Suprapubic skin (tissue), 4 donors: ENCODE data around the gene CTSL.

Source experiments
- EP300 ChIP-seq: sonication (generic); formaldehyde crosslinking; IDR thresholded peaks from one replicate; pipeline ENCODE4 v1.6.1; 2017; ENCODE audit warnings: antibody characterized with exemption
- POLR2AphosphoS5 ChIP-seq, 3 donors: sonication (generic); formaldehyde crosslinking; IDR thresholded peaks; one replicate each; pipeline ENCODE4 v1.6.1; 2017; ENCODE audit warnings: antibody characterized with exemption in 3 of 3
- TF ChIP-seq, protein P1 (sequence below), 2 donors: fragments of 200-600 bp in 1 of 2; fragments of 450-650 bp in 1 of 2; sonication (generic) in 1 of 2; IDR thresholded peaks; one replicate each; pipeline ENCODE4 v1.5.1; 2016 to 2019; ENCODE audit warnings: antibody characterized with exemption in 2 of 2, mild to moderate bottlenecking in 1 of 2, moderate library complexity in 1 of 2

DNA sequence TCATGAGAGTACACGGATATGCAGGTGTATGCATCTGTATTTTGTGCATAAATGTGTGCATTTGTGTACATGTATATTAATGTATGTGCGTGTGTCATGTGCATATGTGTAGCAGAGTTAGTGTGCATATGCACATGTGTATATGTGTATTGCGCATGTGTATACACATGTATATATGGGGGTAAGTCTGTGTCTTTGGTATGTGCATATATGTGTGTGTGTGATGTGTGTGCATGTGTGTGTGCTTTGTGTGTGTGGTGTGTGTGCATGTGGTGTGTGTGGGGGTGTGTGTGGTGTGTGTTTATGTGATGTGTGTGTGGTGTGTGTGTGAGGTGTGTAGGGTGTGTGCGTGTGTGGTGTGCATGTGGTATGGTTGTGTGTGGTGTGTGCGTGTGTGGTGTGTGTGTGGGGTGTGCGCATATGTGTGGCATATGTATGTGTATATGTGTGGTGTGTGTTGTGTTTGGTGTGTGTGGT lies 13.1 kb upstream of the CTSL start:
- no peak for TF ChIP-seq EP300
- no peak for TF ChIP-seq POLR2AphosphoS5 (IDR thresholded peaks at IDR 0.05)
- TF ChIP-seq, protein P1, sequence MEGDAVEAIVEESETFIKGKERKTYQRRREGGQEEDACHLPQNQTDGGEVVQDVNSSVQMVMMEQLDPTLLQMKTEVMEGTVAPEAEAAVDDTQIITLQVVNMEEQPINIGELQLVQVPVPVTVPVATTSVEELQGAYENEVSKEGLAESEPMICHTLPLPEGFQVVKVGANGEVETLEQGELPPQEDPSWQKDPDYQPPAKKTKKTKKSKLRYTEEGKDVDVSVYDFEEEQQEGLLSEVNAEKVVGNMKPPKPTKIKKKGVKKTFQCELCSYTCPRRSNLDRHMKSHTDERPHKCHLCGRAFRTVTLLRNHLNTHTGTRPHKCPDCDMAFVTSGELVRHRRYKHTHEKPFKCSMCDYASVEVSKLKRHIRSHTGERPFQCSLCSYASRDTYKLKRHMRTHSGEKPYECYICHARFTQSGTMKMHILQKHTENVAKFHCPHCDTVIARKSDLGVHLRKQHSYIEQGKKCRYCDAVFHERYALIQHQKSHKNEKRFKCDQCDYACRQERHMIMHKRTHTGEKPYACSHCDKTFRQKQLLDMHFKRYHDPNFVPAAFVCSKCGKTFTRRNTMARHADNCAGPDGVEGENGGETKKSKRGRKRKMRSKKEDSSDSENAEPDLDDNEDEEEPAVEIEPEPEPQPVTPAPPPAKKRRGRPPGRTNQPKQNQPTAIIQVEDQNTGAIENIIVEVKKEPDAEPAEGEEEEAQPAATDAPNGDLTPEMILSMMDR (IDR thresholded peaks at IDR 0.05): no peak
